Mesendoderm (in vitro differentiated cells): ENCODE results near the gene BICD1.
A peak's percentile ranks its signal among the peaks of the same experiment; 100 is the strongest.

ENCODE experiments used
- DNase-seq: peaks from one replicate; pipeline ENCODE4 v3.0.0; 2013
- H2AK5ac ChIP-seq: 2 replicates; pipeline ENCODE4 v1.6.1; 2013; ENCODE audit warnings: low read length, inconsistent platforms
- H2BK120ac ChIP-seq: 2 replicates; pipeline ENCODE4 v1.6.1; 2013; ENCODE audit warnings: low read depth, mild to moderate bottlenecking, low read length, moderate library complexity, mixed read lengths
- H2BK15ac ChIP-seq: replicated peaks from 2 replicates; pipeline ENCODE4 v1.6.1; 2013; ENCODE audit warnings: low read depth, mild to moderate bottlenecking, moderate library complexity
- H2BK5ac ChIP-seq: 2 replicates; pipeline ENCODE4 v1.6.1; 2013; ENCODE audit warnings: low read length, inconsistent platforms
- H3K18ac ChIP-seq: 2 replicates; pipeline ENCODE4 v1.6.1; 2013; ENCODE audit warnings: mild to moderate bottlenecking, low read length, mixed read lengths
- H3K23ac ChIP-seq: one replicate; pipeline ENCODE4 v1.6.1; 2013; ENCODE audit warnings: low read length
- H3K27ac ChIP-seq: 2 replicates; pipeline ENCODE4 v1.5.1; 2013; ENCODE audit warnings: low read depth, mild to moderate bottlenecking, inconsistent platforms, low read length, moderate library complexity
- H3K27me3 ChIP-seq: 2 replicates; pipeline ENCODE4 v1.6.1; 2013; ENCODE audit warnings: low read length, control low read depth, mild to moderate bottlenecking, inconsistent platforms; ENCODE audit not compliant: insufficient read depth, poor library complexity
- H3K36me3 ChIP-seq: 2 replicates; pipeline ENCODE4 v1.6.1; 2013; ENCODE audit warnings: low read length, inconsistent platforms; ENCODE audit not compliant: control insufficient read depth, insufficient read depth
- H3K4ac ChIP-seq: one replicate; pipeline ENCODE4 v1.6.1; 2013; ENCODE audit warnings: low read depth, mild to moderate bottlenecking, low read length, moderate library complexity
- H3K4me1 ChIP-seq: 2 replicates; pipeline ENCODE4 v1.6.1; 2013; ENCODE audit warnings: low read depth, low read length, inconsistent platforms; ENCODE audit not compliant: control insufficient read depth
- H3K4me2 ChIP-seq: 2 replicates; pipeline ENCODE4 v1.6.1; 2013; ENCODE audit warnings: low read length
- H3K4me3 ChIP-seq: 2 replicates; pipeline ENCODE4 v1.5.1; 2013; ENCODE audit warnings: mild to moderate bottlenecking, low read length
- H3K56ac ChIP-seq: one replicate; pipeline ENCODE4 v1.6.1; 2013; ENCODE audit warnings: low read length
- H3K79me1 ChIP-seq: 2 replicates; pipeline ENCODE4 v1.6.1; 2013; ENCODE audit warnings: low read length, inconsistent platforms
- H3K79me2 ChIP-seq: 2 replicates; pipeline ENCODE4 v1.6.1; 2013; ENCODE audit warnings: mild to moderate bottlenecking, low read length; ENCODE audit not compliant: control insufficient read depth, insufficient read depth
- H3K9ac ChIP-seq: 2 replicates; pipeline ENCODE4 v1.6.1; 2013; ENCODE audit warnings: low read length, inconsistent platforms
- H4K5ac ChIP-seq: one replicate; pipeline ENCODE4 v1.6.1; 2013; ENCODE audit warnings: low read length
- H4K8ac ChIP-seq: one replicate; pipeline ENCODE4 v1.6.1; 2013; ENCODE audit warnings: low read depth, mild to moderate bottlenecking, control low read depth, low read length, moderate library complexity
- WGBS: extraction: QIAGEN DNeasy Blood & Tissue Kit; methylation state at CpG from one replicate; pipeline ENCODE4 v1.1.7; 2013; ENCODE audit warnings: low lambda C conversion rate, missing lambda C conversion rate; ENCODE audit not compliant: insufficient coverage; ENCODE audit errors: extremely low coverage; 5-methylcytosine and 5-hydroxymethylcytosine counted together

BICD1 gene

DNA sequence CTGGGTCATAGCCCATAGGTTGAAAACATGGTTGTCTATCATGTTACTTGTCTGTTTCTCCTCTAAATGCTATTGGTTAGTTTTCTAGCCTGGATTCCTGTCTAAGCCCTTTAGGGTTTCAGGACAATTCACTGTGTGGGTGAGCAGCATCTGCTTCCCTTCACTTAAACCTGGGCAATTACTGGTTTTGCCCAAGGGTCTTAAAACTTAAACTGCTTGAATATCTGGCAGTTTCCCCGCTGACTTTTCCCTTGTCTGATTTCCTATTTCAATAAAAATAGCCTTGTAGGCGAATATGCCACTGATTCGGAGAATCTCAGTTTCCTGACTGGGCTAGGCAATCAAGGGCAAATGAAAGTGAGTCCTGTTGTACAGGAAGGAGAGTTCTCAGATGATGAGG, 154.0 kb downstream of the BICD1 start:
- Histone ChIP-seq H3K4me1 (no peaks in the 10 kb centered on the region), H2BK5ac (no peak overlapping the region), H3K36me3 (no peaks in the 10 kb centered on the region), H4K5ac (no peak overlapping the region), H2BK120ac (no peak overlapping the region), H3K4ac (no peak overlapping the region), H2AK5ac (no peak overlapping the region), H3K27me3 (no peaks in the 10 kb centered on the region), H3K23ac (no peak overlapping the region), H3K27ac (no peak overlapping the region), H3K18ac (no peak overlapping the region), H3K56ac (no peak overlapping the region), H3K9ac (no peak overlapping the region), H4K8ac (no peak overlapping the region), H3K79me2 (peaks cover 1% of the 10 kb centered on the region), H2BK15ac (no peak overlapping the region), H3K79me1 (peaks cover 3% of the 10 kb centered on the region), H3K4me3 (no peak overlapping the region), H3K4me2 (no peak overlapping the region)
- no peak for DNase-seq
- WGBS = no CpG with 5 or more reads among the region's 3 CpGs

DNA sequence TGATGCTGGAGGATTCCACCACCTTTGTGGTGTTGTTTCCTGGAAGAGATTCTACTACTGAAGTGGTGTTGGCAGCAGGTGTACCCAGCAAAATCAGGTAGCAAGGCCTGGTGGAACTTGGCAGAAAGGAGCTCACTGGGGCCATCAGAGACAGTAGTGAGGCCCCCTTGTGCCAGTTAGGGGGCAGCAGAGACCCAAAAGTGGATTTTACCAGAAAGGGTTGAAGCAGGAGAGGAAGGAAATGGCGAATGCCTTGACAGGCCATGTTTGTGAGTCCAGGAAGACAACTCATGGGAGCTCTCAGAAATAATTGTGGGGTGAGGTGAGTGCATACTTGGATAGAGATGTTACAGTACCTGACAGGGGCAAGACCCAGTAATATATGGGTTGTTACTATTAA, 155.0 kb downstream of the BICD1 start:
- H3K4me2 ChIP-seq = no peak overlapping the region
- H2BK120ac ChIP-seq = no peak overlapping the region
- H3K79me2 ChIP-seq = peaks cover 1% of the 10 kb centered on the region
- no peak overlapping the region for H3K9ac ChIP-seq
- H3K36me3 ChIP-seq = no peaks in the 10 kb centered on the region
- no peak overlapping the region for H3K27ac ChIP-seq
- no peaks in the 10 kb centered on the region for H3K4me1 ChIP-seq
- no peak overlapping the region for H2BK15ac ChIP-seq
- H3K27me3 ChIP-seq = no peaks in the 10 kb centered on the region
- H3K23ac ChIP-seq = no peak overlapping the region
- H3K56ac ChIP-seq = no peak overlapping the region
- no peak overlapping the region for H3K18ac ChIP-seq
- no peak overlapping the region for H3K4ac ChIP-seq
- no CpG with 5 or more reads among the region's 1 CpG for WGBS
- no peak overlapping the region for H2AK5ac ChIP-seq
- no peak overlapping the region for H4K5ac ChIP-seq
- peak; percentile 74 for DNase-seq
- no peak overlapping the region for H3K4me3 ChIP-seq
- no peak overlapping the region for H2BK5ac ChIP-seq
- H4K8ac ChIP-seq = no peak overlapping the region
- H3K79me1 ChIP-seq = peaks cover 3% of the 10 kb centered on the region

- no peak overlapping the region for H3K56ac ChIP-seq
- WGBS = no CpG with 5 or more reads among the region's 5 CpGs
- peaks cover 1% of the 10 kb centered on the region for H3K79me2 ChIP-seq
- no peak overlapping the region for H3K4ac ChIP-seq
- no peak overlapping the region for H3K18ac ChIP-seq
- H3K4me3 ChIP-seq = no peak overlapping the region
- H4K5ac ChIP-seq = no peak overlapping the region
- H3K79me1 ChIP-seq = peaks cover 3% of the 10 kb centered on the region
- no peak overlapping the region for H2AK5ac ChIP-seq
- H3K27me3 ChIP-seq = no peaks in the 10 kb centered on the region
- H3K9ac ChIP-seq = no peak overlapping the region
- H2BK5ac ChIP-seq = no peak overlapping the region
- H3K4me2 ChIP-seq = no peak overlapping the region
- H3K23ac ChIP-seq = no peak overlapping the region
- H2BK15ac ChIP-seq = no peak overlapping the region
- H4K8ac ChIP-seq = no peak overlapping the region
- H3K4me1 ChIP-seq = no peaks in the 10 kb centered on the region
- no peak overlapping the region for H2BK120ac ChIP-seq
- DNase-seq = no peak
- no peak overlapping the region for H3K27ac ChIP-seq
- no peaks in the 10 kb centered on the region for H3K36me3 ChIP-seq
Observed at GRCh38 chr12:32264961-32265360, 158.3 kb downstream of the BICD1 start.

- Histone ChIP-seq H3K79me2 (peaks cover 1% of the 10 kb centered on the region), H3K36me3 (no peaks in the 10 kb centered on the region), H4K5ac (no peak overlapping the region), H4K8ac (no peak overlapping the region), H2AK5ac (no peak overlapping the region), H3K56ac (no peak overlapping the region), H3K23ac (no peak overlapping the region), H3K4ac (no peak overlapping the region), H3K4me2 (no peak overlapping the region), H2BK5ac (no peak overlapping the region), H3K18ac (no peak overlapping the region), H3K27me3 (no peaks in the 10 kb centered on the region), H3K4me3 (no peak overlapping the region), H3K9ac (no peak overlapping the region), H3K79me1 (peaks cover 3% of the 10 kb centered on the region), H2BK15ac (no peak overlapping the region), H3K4me1 (no peaks in the 10 kb centered on the region), H3K27ac (no peak overlapping the region), H2BK120ac (no peak overlapping the region)
- WGBS = no CpG with 5 or more reads among the region's 7 CpGs
- no peak for DNase-seq
Observed at GRCh38 chr12:32265456-32265855, 158.8 kb downstream of the BICD1 start.

DNA sequence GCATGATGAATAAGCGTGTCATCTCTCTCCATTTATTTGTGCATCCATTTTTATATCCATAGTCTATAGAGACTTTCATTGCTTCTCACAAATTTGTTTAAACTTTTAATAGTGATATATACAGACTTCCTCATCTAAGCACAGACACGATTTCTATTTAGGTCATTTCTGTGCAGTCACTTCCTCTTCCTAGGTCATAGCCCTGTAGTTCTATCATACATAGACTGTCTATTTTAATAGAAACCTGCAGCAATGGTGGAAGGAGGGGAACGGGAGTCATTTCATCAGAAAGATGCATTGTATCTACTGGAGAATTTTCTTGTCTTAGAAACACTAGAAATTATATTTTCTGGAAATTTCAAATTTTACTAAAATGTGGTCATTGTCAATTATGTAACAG, 159.3 kb downstream of the BICD1 start:
- no peak overlapping the region for H2BK5ac ChIP-seq
- H3K9ac ChIP-seq = no peak overlapping the region
- no peaks in the 10 kb centered on the region for H3K27me3 ChIP-seq
- peaks cover 1% of the 10 kb centered on the region for H3K79me2 ChIP-seq
- H3K4me3 ChIP-seq = no peak overlapping the region
- WGBS = no CpG with 5 or more reads among the region's 3 CpGs
- DNase-seq = no peak
- no peak overlapping the region for H3K23ac ChIP-seq
- no peak overlapping the region for H3K4me2 ChIP-seq
- H3K56ac ChIP-seq = no peak overlapping the region
- no peak overlapping the region for H3K4ac ChIP-seq
- no peak overlapping the region for H3K27ac ChIP-seq
- no peaks in the 10 kb centered on the region for H3K4me1 ChIP-seq
- H3K36me3 ChIP-seq = no peaks in the 10 kb centered on the region
- H2AK5ac ChIP-seq = no peak overlapping the region
- H2BK120ac ChIP-seq = no peak overlapping the region
- no peak overlapping the region for H3K18ac ChIP-seq
- H2BK15ac ChIP-seq = no peak overlapping the region
- H3K79me1 ChIP-seq = peaks cover 3% of the 10 kb centered on the region
- no peak overlapping the region for H4K8ac ChIP-seq
- H4K5ac ChIP-seq = no peak overlapping the region

DNA sequence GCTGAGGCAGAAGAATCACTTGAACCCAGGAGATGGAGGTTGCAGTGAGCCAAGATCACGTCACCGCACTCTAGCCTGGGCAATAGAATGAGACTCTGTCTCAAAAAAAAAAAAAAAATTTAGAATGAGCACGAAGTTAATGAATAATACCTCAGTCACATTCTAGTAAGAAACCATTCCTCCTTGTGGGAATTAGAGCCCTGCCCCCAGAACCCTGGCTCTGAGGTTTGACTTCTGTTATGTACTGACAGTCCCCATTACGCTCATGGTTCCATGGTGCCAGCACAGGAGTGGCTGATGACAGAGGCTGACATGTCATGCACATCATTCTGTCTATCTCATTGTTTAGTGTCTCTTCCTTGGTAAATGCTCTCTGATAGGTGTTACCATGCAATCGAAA, 160.1 kb downstream of the BICD1 start:
- Histone ChIP-seq H2BK120ac (no peak overlapping the region), H3K79me1 (peaks cover under 1% of the 10 kb centered on the region), H3K79me2 (no peaks in the 10 kb centered on the region), H3K4me2 (no peak overlapping the region), H3K23ac (no peak overlapping the region), H3K27ac (no peak overlapping the region), H4K8ac (no peak overlapping the region), H2BK5ac (no peak overlapping the region), H3K36me3 (no peaks in the 10 kb centered on the region), H3K4me3 (no peak overlapping the region), H3K4me1 (peaks cover 4% of the 10 kb centered on the region), H3K4ac (no peak overlapping the region), H4K5ac (no peak overlapping the region), H2BK15ac (no peak overlapping the region), H3K27me3 (no peaks in the 10 kb centered on the region), H3K56ac (no peak overlapping the region), H3K9ac (no peak overlapping the region), H3K18ac (no peak overlapping the region), H2AK5ac (no peak overlapping the region)
- no CpG with 5 or more reads among the region's 5 CpGs for WGBS
- no peak for DNase-seq
